Measurements from ENCODE around the gene HSPA12A. TPM values are rescaled to one million over a fixed set of nuclear protein-coding genes. Genes with fewer than 3 reads are reported as not detected.

The HSPA12A gene
- total RNA-seq, 4 donors from 2014 or later: 9.6 to 26.6 (median 18.2) TPM

DNA sequence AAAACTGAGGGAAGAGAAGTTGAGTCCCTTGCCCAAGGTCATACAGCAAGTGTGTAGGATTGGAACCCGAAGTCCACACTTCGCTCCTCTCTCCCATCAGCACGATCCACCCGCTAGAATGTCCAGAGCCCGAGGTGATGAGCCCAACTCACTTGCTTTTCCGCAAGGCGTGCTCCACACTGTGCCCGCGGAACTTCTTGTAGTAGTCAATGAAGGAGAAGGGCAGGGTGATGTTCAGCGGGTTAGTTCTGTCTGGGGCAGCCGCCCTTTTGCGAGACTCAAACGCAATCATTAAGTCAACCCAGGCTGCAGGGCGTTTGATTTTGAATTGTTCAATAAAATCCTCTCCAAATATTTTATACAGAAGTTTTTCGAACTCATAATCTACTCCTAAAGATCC lies 63.0 kb downstream of the HSPA12A start:
- Histone ChIP-seq H3K27me3 (no peaks in the 10 kb centered on the region), H3K27ac (no peak overlapping the region), H3K9me3 (no peaks in the 10 kb centered on the region), H3K36me3 (peaks cover 6% of the 10 kb centered on the region), H3K4me3 (no peak overlapping the region), H3K4me1 (peaks cover 6% of the 10 kb centered on the region)
- 96% methylated on average over 15 of the region's 15 CpGs for WGBS
- peak in 1 of 2 donors; percentile 21 for DNase-seq (ENCODE audit: low spot score in 2 of 2)
- TF ChIP-seq POLR2AphosphoS5 (IDR thresholded peaks at IDR 0.05) (no peak), POLR2A (IDR thresholded peaks at IDR 0.05) (no peak), EP300 (IDR thresholded peaks at IDR 0.05) (no peak)
- TF ChIP-seq, protein P1, sequence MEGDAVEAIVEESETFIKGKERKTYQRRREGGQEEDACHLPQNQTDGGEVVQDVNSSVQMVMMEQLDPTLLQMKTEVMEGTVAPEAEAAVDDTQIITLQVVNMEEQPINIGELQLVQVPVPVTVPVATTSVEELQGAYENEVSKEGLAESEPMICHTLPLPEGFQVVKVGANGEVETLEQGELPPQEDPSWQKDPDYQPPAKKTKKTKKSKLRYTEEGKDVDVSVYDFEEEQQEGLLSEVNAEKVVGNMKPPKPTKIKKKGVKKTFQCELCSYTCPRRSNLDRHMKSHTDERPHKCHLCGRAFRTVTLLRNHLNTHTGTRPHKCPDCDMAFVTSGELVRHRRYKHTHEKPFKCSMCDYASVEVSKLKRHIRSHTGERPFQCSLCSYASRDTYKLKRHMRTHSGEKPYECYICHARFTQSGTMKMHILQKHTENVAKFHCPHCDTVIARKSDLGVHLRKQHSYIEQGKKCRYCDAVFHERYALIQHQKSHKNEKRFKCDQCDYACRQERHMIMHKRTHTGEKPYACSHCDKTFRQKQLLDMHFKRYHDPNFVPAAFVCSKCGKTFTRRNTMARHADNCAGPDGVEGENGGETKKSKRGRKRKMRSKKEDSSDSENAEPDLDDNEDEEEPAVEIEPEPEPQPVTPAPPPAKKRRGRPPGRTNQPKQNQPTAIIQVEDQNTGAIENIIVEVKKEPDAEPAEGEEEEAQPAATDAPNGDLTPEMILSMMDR (IDR thresholded peaks at IDR 0.05): no peak

DNA sequence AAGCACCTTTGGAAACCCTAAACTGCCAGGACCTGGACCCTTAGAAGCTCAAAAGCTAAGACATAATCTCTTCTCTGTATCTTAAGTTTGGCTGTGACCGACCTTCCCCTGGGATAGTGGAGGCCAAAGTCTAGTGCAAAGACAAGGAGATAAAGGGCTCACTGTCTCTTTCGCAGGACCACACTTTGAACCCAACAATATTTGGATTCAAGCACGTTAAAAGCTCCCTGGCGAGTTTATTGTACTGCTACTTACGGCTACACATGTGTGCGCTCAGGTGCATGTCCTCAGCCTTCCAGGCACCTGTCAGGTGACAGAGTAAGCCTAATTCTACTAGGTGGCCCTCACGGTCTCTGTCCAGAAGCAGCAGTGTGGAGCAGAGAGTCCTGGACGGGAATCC lies 65.7 kb downstream of the HSPA12A start:
- Histone ChIP-seq H3K36me3 (peaks cover 6% of the 10 kb centered on the region), H3K27ac (no peak overlapping the region), H3K4me3 (no peak overlapping the region), H3K9me3 (no peaks in the 10 kb centered on the region), H3K4me1 (no peaks in the 10 kb centered on the region), H3K27me3 (no peaks in the 10 kb centered on the region)
- no peak for TF ChIP-seq EP300 (IDR thresholded peaks at IDR 0.05)
- no peak for TF ChIP-seq POLR2AphosphoS5 (IDR thresholded peaks at IDR 0.05)
- TF ChIP-seq, protein P1 (IDR thresholded peaks at IDR 0.05): no peak
- TF ChIP-seq POLR2A (IDR thresholded peaks at IDR 0.05): no peak
- DNase-seq (ENCODE audit: low spot score in 2 of 2): peak in 1 of 2 donors; percentile 20
- WGBS: 82% methylated on average over 8 of the region's 8 CpGs

DNA sequence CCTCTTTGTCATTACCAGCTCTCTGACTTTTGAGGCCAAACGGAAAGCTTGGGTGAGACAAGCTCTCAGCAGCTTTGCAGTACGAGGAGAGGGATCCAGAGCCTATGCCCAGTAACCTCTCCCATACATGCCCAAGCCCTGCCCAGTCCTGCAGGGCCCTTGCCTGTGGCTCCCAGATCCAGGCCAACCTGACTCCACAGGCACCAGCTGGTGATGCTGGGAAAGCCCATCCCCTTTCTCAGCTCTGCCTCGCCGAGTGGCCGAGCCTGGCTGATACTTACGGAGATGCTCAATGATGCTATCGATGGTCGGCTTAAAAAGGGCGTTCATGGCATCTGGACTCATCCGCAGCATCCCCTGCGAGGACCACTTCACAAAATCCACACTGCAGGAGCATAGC lies 66.2 kb downstream of the HSPA12A start:
- H3K36me3 ChIP-seq: peaks cover 6% of the 10 kb centered on the region
- H3K27me3 ChIP-seq: no peaks in the 10 kb centered on the region
- no peak overlapping the region for H3K27ac ChIP-seq
- no peak for TF ChIP-seq EP300 (IDR thresholded peaks at IDR 0.05)
- no peak for TF ChIP-seq POLR2A (IDR thresholded peaks at IDR 0.05)
- TF ChIP-seq, protein P1 (IDR thresholded peaks at IDR 0.05): no peak
- no peak for TF ChIP-seq POLR2AphosphoS5 (IDR thresholded peaks at IDR 0.05)
- WGBS: 63% methylated on average over 2 of the region's 11 CpGs
- H3K4me3 ChIP-seq: no peak overlapping the region
- DNase-seq (ENCODE audit: low spot score in 2 of 2): peak in 1 of 2 donors; percentile 49
- H3K4me1 ChIP-seq: no peaks in the 10 kb centered on the region
- H3K9me3 ChIP-seq: no peaks in the 10 kb centered on the region

DNA sequence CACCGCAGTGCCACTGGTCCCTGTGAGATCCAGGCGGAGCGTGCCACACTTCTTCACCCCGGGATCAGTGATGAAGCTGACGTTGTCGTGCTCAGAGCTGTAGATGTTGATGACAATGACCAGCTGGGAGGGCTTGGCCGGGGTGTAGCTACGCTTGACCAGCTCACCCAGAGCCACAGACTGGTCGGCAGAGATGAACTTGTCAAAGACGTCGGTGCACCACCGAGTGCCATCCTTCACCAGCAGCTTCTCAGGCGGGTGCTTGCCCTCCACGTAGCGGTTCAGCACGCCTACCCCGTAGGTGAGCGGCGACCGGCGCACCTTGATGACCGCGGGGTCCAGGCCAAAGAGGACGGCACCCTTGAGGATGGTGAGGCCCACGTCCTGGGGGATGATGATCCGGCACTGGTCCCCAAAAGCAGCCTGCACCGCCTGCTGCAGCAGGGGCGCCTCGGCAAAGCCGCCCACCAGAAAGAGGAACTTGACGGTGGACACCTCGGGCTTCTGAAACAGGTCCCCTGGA lies 67.4 kb downstream of the HSPA12A start:
- Histone ChIP-seq H3K9me3 (no peaks in the 10 kb centered on the region), H3K4me1 (peaks cover 3% of the 10 kb centered on the region), H3K4me3 (no peak overlapping the region), H3K27me3 (peaks cover 3% of the 10 kb centered on the region), H3K36me3 (peaks cover 6% of the 10 kb centered on the region), H3K27ac (no peak overlapping the region)
- peak in 1 of 2 donors; percentile 73 for DNase-seq (ENCODE audit: low spot score in 2 of 2)
- TF ChIP-seq, protein P1 (IDR thresholded peaks at IDR 0.05): no peak
- TF ChIP-seq POLR2AphosphoS5 (IDR thresholded peaks at IDR 0.05) (no peak), EP300 (IDR thresholded peaks at IDR 0.05) (no peak)
- WGBS: 93% methylated on average over 27 of the region's 32 CpGs

DNA sequence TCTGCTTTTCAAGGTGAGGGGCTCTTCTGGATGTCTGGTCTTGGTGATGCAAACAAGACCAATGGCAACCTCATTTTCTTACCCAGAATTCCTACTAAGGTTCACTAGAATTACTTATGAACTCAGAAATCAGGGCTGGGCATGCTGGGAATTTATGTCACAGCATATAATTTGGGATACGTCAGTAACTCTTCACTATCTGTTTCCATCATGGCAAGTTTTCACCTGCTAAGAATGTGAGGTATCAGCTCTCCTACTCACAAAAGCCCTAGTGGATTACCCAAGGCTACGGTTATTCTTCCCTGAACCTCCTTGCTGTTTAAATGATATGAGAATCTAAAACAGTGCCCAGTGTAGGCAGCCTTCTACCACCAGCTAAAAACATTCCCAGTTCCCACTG lies 68.5 kb downstream of the HSPA12A start:
- no peak overlapping the region for H3K27ac ChIP-seq
- peaks cover 5% of the 10 kb centered on the region for H3K4me1 ChIP-seq
- no peaks in the 10 kb centered on the region for H3K9me3 ChIP-seq
- H3K27me3 ChIP-seq: peaks cover 6% of the 10 kb centered on the region
- H3K4me3 ChIP-seq: no peak overlapping the region
- 39% methylated on average over 2 of the region's 2 CpGs for WGBS
- no peak for DNase-seq (ENCODE audit: low spot score in 2 of 2)
- TF ChIP-seq EP300 (IDR thresholded peaks at IDR 0.05) (no peak), POLR2AphosphoS5 (IDR thresholded peaks at IDR 0.05) (no peak), POLR2A (IDR thresholded peaks at IDR 0.05) (no peak)
- TF ChIP-seq, protein P1 (IDR thresholded peaks at IDR 0.05): no peak
- peaks cover 6% of the 10 kb centered on the region for H3K36me3 ChIP-seq
